GM20000 (cell line): ENCODE data around the gene LRRC30.

ENCODE experiments used
- DNase-seq: peaks from one replicate; pipeline ENCODE4 v3.0.0; 2012; ENCODE audit warnings: low spot score
- TF ChIP-seq, protein P1 (sequence below): IDR thresholded peaks from 2 replicates; pipeline ENCODE4 v1.5.1; 2012; ENCODE audit warnings: mild to moderate bottlenecking, control low read depth; ENCODE audit errors: extremely low read depth, missing control alignments

Gene LRRC30

DNA sequence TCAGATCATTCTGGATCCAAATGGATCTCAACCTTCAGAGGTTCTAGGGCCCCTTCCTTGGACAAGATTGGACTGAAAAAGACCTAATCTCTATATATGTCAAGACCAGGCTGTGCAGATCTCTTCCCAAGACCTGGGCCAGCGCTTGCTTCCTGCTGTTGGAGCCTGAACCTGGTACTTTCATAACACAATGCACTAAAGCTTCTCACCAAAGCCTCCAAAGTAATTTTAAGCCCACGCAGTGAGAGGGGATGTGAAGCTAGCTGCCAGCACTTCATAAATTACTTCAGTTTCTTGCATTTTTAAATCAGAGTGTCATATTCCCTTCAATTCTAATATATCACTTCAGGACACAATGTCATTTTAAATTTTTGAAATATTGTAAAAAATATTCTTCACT is 50.7 kb downstream of the LRRC30 start:
- no peak for DNase-seq
- TF ChIP-seq, protein P1, sequence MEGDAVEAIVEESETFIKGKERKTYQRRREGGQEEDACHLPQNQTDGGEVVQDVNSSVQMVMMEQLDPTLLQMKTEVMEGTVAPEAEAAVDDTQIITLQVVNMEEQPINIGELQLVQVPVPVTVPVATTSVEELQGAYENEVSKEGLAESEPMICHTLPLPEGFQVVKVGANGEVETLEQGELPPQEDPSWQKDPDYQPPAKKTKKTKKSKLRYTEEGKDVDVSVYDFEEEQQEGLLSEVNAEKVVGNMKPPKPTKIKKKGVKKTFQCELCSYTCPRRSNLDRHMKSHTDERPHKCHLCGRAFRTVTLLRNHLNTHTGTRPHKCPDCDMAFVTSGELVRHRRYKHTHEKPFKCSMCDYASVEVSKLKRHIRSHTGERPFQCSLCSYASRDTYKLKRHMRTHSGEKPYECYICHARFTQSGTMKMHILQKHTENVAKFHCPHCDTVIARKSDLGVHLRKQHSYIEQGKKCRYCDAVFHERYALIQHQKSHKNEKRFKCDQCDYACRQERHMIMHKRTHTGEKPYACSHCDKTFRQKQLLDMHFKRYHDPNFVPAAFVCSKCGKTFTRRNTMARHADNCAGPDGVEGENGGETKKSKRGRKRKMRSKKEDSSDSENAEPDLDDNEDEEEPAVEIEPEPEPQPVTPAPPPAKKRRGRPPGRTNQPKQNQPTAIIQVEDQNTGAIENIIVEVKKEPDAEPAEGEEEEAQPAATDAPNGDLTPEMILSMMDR: no peak
